GM19452 (cell line): ENCODE measurements around the gene MYO5C.
A peak's percentile ranks its signal among the peaks of the same experiment; 100 is the strongest.
"Not testable (repeated sequence)": the region's sequence is repeated elsewhere in the genome, so short reads cannot be mapped to it uniquely, and the experiment has no call there.

Source experiments
- ATAC-seq: cut with Tn5 transposase; IDR thresholded peaks from one replicate; pipeline ENCODE4 v1.9.1; 2021; ENCODE audit not compliant: unreplicated experiment

Gene MYO5C

DNA sequence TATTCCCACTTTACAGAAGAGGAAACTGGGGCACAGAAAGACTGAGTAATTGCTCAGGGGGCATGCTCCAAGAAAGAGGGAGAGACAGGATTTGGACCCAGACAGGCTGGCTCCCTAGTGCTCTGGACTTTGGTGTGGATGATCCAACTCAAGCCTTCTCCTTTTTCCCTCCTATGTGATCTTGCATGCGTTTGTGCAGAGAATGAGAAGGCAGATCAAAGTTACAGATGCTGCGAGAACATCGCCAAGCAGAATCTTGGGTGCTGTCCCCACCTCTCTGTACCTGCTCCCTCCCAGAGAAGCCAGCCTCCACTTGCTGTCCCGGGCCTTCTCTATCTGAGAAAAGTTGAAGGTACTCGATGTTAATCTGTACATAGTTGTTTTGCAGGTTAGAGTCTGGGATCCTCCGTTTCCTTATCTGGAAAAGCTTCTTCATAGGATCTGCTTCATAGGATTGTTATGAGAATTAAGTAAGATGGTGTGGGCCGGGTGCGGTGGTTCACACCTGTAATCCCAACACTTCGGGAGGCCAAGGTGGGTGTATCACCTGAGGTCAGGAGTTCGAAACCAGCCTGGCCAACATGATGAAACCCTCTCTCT is 114.7 kb downstream of the MYO5C start:
- ATAC-seq = no peak

GRCh38 chr15:52180196-52180835 is 115.3 kb downstream of the MYO5C start:
- peak; percentile 20 for ATAC-seq

GRCh38 chr15:52179278-52180195 is 116.1 kb downstream of the MYO5C start:
- ATAC-seq = peak; percentile 84

GRCh38 chr15:52178765-52179164 is 116.8 kb downstream of the MYO5C start:
- no peak for ATAC-seq

DNA sequence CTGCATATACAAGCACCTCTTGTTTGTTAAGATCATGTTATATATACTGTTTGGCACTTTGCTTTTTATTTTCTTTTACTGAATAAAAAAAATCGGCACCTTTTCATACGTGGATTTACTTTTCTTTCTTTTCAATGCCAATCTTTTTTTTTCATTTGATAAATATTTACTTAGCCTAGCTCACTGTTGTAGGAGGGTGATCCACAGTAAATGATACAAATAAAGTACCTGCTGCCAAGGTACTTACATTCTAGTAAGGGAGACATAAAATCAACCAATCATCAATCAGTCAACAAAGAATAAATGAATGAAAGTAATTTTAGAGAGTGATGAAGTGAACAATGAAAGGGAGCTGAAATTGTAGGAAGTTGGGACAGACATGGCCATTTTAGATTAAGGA is 122.7 kb downstream of the MYO5C start:
- ATAC-seq = no peak

DNA sequence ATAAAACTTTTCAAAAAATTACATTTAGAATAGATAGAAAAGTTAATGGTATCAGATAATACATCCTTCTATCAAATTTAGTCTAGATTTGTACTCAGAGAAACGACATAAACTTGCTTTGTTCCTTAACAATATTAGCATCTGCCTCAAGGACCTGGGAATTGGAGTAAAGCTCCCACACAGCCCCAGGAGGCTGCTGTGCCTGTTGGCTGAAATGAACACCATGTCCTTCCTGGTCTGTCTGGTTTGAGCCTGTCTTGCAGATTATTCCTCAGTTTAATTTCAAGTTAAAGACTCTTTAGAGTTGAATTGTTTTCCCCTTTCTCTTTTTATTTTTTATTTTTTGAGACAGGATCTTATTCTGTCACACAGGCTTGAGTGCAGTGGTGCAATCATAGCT is 123.8 kb downstream of the MYO5C start:
- ATAC-seq = no peak

GRCh38 chr15:52171386-52171785 is 124.2 kb downstream of the MYO5C start:
- ATAC-seq = no peak

- ATAC-seq = not testable (repeated sequence)
These were observed 125.4 kb downstream of the MYO5C start for GRCh38 chr15:52170199-52170598.

DNA sequence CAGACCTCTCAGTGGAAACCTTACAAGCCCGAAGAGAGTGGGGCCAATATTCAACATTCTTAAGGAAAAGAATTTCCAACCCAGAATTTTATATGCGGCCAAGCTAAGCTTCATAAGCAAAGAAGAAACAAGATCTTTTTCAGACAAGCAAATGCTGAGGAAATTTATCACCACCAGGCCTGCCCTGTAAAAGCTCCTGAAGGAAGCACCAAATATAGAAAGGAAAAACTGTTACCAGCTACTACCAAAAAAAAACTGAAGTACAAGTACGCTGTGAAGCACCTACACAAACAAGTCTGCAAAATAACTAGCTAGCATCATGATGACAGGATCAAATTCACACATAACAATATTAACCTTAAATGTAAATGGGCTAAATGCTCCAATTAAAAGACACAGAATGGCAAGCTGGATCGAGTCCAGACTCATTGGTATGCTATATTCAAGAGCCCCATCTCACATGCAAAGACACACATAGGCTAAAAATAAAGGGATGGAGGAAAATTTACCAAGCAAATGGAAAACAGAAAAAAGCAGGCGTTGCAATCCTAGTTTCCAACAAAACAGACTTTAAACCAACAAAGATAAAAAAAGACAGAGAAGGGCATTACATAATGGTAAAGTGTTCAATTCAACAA is 130.0 kb downstream of the MYO5C start:
- ATAC-seq = not testable (repeated sequence)

- ATAC-seq = no peak
These were observed 130.9 kb downstream of the MYO5C start for GRCh38 chr15:52164631-52165265.

DNA sequence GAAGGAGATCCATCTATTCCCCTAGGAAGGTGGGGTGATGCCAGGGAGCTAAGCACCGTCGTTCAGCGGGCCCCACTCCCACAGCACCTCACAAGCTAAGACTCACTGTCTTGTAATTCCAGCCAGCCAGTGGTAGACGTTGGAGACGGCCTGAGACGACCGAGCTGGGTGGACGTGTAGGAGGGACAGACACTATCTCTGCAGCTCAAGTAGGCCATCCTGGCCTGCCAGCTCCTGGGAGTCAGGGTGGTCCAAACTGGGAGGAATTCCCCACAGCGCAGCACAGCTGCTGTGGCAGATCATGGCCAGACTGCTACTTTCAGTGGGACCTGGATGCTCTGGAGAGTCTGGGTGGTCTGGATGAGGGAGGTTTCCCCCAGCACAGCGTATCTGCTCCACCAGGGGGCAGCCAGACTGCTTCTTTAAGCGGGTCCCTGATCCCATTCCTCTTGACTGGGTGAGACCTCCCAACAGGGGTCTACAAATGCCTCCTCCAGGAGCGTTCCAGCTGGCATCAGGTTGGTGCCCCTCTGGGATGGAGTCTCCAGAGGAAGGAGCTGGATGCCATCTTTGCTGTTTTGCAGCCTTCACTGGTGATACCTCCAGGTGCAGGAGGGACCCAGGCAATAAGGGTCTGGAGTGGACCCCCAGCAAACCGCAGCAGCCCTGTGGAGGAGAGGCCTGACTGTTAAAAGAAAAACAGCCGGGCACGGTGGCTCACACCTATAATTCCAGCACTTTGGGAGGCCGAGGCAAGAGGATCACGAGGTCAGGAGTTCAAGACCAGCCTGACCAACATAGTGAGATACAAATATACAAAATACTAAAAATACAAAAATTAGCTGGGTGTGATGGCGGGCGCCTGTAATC is 132.0 kb downstream of the MYO5C start:
- ATAC-seq = no peak

DNA sequence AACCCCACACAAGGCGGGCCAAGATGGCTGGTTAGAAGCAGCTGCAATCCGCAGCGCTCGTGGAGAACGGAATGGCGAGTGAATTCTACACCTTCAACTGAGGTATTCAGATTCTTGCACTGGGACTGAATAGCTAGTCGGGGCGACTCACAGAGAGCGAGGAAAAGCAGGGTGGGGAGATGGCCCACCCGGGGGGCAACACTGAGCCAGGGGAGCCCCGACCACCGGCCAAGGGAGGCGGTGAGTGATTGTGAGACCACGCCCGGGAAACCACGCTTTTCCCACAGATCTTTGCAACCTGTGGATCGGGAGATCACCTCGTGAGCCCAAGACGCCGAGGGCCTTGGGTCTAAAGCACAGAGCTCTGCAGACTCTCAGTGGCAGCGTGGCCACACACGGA is 132.7 kb downstream of the MYO5C start:
- no peak for ATAC-seq

GRCh38 chr15:52162260-52162659 is 133.3 kb downstream of the MYO5C start:
- ATAC-seq = no peak

DNA sequence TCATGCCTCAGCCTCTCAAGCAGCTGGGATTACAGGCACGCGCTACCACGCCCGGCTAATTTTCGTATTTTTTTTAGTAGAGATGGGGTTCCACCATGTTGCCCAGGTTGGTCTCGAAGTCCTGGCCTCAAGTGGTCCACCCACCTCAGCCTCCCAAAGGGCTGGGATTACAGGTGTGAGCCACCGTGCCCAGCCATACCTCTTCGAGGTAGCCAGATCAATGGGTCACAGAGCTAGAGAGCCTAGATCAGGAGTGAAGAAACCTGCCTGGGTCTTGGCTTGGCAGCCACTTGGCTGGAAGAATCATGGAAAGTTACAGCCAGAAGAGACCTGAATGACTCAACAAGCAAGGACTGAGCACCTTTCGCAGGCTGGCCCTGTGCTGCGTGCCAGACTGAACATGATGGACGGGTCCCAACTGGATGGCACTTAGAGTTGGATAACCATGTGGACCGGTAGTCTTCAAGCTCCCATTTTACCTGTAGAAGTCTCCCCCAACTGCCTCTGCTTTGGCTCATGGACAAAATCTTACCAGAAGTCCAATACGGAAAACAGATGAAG is 134.1 kb downstream of the MYO5C start:
- no peak for ATAC-seq

DNA sequence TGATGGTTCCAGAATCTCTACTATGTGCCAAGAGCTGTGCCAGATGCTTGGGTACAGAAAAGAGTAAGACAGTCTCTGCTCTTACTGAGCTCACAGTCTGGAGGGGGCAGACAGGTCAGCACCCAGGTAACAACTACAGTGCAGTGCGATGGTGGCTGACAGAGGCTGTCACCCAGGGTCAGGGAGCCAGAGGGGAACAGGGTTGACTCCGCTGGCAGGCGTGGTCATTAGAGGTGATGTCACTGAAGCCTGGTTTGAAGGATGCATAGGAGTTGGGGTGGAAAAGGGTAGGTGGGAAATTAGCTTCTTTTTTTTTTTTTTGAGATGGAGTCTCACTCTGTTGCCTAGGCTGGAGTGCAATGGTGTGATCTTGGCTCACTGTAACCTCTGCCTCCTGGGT is 136.0 kb downstream of the MYO5C start:
- no peak for ATAC-seq

- no peak for ATAC-seq
These were observed 137.4 kb downstream of the MYO5C start for GRCh38 chr15:52158084-52158765.

DNA sequence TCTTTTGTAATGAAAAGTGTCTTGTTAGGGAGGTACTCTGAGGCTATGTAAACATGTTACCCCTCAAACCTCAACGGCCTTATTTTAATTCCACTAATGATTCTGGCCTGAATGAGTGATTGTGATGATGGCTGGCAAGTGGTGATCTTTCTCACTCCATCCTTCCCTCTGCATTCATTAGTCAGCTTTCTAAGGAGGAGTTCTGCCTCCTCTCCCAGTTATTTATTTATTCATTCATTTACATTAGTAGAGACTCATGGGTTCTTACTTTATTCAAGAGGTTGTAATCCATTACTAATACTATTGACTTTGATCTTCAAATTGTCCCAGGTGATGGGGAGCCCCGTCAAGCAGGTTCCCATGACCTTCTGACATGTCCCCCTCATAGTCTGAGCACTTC is 139.7 kb downstream of the MYO5C start:
- ATAC-seq = no peak

DNA sequence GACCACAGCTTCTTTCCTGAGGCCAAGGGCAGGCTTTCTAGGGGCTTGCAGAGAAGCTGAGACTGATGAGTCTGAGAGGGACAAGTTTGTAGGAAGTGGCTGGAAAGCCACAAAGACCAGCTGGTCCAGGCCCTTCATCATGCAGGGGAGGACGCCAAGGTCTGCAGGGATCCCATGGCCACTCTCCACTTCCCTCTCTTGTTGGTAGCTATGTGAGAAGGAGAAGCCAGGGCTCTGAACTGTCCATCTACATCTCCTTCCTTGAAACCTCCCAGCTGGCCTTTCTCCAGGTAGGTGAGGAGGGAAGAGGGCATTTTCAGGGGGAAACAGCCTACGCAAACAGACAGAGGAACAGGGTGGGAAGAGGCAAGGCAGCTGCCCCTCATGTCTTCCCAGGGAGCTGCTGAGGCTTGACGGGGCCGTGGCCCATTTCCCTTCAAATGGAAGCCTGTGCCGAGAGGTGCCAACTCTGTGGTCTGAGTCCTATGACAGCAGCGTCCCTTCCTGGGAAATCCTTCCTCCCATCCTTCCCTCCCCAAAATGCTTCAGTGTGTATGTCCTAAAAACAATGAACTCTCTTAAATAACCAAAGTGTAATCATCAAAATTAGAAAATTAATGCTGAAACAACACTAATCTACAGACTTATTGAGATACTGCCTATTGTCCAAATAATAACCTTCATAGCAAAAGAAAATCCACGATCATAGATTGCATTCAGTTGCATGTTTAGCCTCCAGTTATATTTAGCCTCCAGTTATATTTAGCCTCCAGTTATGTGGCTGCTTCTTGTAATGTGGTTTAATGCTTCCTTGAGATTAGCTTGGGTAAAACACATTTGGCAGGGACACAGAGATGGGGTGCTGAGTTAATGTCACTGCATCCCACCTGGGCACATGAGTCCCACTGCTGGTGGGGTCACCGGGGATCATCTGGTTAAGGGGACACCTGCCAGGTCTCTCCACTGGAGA is 140.4 kb downstream of the MYO5C start:
- no peak for ATAC-seq
